ENCODE data around the gene KIRREL1.

- TF ChIP-seq CTCF (IDR thresholded peaks at IDR 0.05; ENCODE audit: control extremely low read depth in 1 of 3, insufficient read depth in 1 of 3, low read depth in 1 of 3, low read length in 3 of 3) (no peak), ATF3 (IDR thresholded peaks at IDR 0.05; ENCODE audit: insufficient read depth, low read depth, low read length) (no peak), EZH2 (IDR thresholded peaks at IDR 0.05; ENCODE audit: low read depth, low read length, severe bottlenecking) (no peak), CREB1 (IDR thresholded peaks at IDR 0.05) (no peak), POLR2A (IDR thresholded peaks at IDR 0.05; ENCODE audit: control extremely low read depth in 1 of 2, low read depth in 2 of 2, low read length in 2 of 2) (no peak), SIN3A (conservative IDR thresholded peaks at IDR 0.05 in 1 of 2, IDR thresholded peaks at IDR 0.05 in 1 of 2; ENCODE audit: low read depth in 1 of 2, low read length in 2 of 2) (no peak), GTF2F1 (IDR thresholded peaks at IDR 0.05; ENCODE audit: borderline replicate concordance, low read depth, low read length) (no peak), TAF7 (optimal IDR thresholded peaks at IDR 0.05; ENCODE audit: borderline replicate concordance, low read depth, low read length) (no peak)
- TF ChIP-seq, protein P1, sequence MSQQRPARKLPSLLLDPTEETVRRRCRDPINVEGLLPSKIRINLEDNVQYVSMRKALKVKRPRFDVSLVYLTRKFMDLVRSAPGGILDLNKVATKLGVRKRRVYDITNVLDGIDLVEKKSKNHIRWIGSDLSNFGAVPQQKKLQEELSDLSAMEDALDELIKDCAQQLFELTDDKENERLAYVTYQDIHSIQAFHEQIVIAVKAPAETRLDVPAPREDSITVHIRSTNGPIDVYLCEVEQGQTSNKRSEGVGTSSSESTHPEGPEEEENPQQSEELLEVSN (IDR thresholded peaks at IDR 0.05) = no peak
These were observed 5.4 kb upstream of the KIRREL1 start for GRCh38 chr1:157988002-157988401.
